Tibial artery (tissue), 4 donors: ENCODE measurements around the gene CCNY.

Experiments used
- DNase-seq, 2 donors: peaks; one replicate each; pipeline ENCODE4 v3.0.0-alpha.2; 2019
- H3K27ac ChIP-seq, 2 donors: fragments of 200-600 bp; sonication (generic) in 1 of 2; 1 replicate in 1 of 2; 2 replicates in 1 of 2; pipeline ENCODE4 v1.5.1; 2018 to 2019; ENCODE audit warnings: mild to moderate bottlenecking in 1 of 2
- H3K27me3 ChIP-seq, 2 donors: fragments of 200-600 bp; sonication (generic) in 1 of 2; one replicate each; pipeline versions ENCODE4 v1.5.1 to v1.6.0; 2016 to 2019
- H3K36me3 ChIP-seq, 3 donors: fragments of 200-600 bp; sonication (generic) in 2 of 3; one replicate each; pipeline ENCODE4 v1.5.1; 2016 to 2019; ENCODE audit warnings: mild to moderate bottlenecking in 2 of 3
- H3K4me1 ChIP-seq, 4 donors: fragments of 200-600 bp; sonication (generic) in 2 of 4; 1 replicate in 3 of 4; 2 replicates in 1 of 4; pipeline ENCODE4 v1.5.1; 2016 to 2019
- H3K4me3 ChIP-seq, 2 donors: fragments of 200-600 bp; sonication (generic) in 1 of 2; 1 replicate in 1 of 2; 2 replicates in 1 of 2; pipeline ENCODE4 v1.5.1; 2018 to 2019; ENCODE audit warnings: mild to moderate bottlenecking in 2 of 2
- H3K9me3 ChIP-seq, 3 donors: fragments of 200-600 bp; sonication (generic) in 1 of 3; one replicate each; pipeline ENCODE4 v1.5.1; 2016 to 2019
- CTCF ChIP-seq, 2 experiments: fragments of 200-600 bp in 1 of 2; fragments of 450-650 bp in 1 of 2; IDR thresholded peaks; one replicate each; pipeline ENCODE4 v1.5.1; 2017 to 2019; ENCODE audit warnings: antibody characterized with exemption in 2 of 2, mild to moderate bottlenecking in 1 of 2, moderate library complexity in 1 of 2
- intact Hi-C: fragments of 100-400 bp; cut with DNase I; formaldehyde crosslinking; loops from one replicate; pipeline ENCODE4 v1.15.0; 2023; ENCODE audit warnings: low total_unique reads

The CCNY gene

GRCh38 chr10:35438718-35439571, 102.6 kb downstream of the CCNY start:
- no peak overlapping the region for H3K4me3 ChIP-seq
- no peak for DNase-seq
- peaks cover 0 to 5% (median 0%) of the 10 kb centered on the region in 4 donors for H3K4me1 ChIP-seq
- no peak overlapping the region for H3K27ac ChIP-seq
- no peaks in the 10 kb centered on the region for H3K36me3 ChIP-seq
- intact Hi-C loops = no loop called here
- no peaks in the 10 kb centered on the region for H3K27me3 ChIP-seq
- TF ChIP-seq CTCF (IDR thresholded peaks at IDR 0.05) = no peak
- peaks cover 3 to 8% (median 4%) of the 10 kb centered on the region in 3 donors for H3K9me3 ChIP-seq

- no peak overlapping the region for H3K4me3 ChIP-seq
- no peak for TF ChIP-seq CTCF (IDR thresholded peaks at IDR 0.05)
- H3K4me1 ChIP-seq = peaks cover 0 to 1% (median 0%) of the 10 kb centered on the region in 4 donors
- intact Hi-C loops = no loop called here
- no peak overlapping the region for H3K27ac ChIP-seq
- H3K9me3 ChIP-seq = peaks cover 7 to 18% (median 10%) of the 10 kb centered on the region in 3 donors
- H3K36me3 ChIP-seq = no peaks in the 10 kb centered on the region
- DNase-seq = no peak
- H3K27me3 ChIP-seq = no peaks in the 10 kb centered on the region
Measured at GRCh38 chr10:35440016-35440415, 103.7 kb downstream of the CCNY start.

GRCh38 chr10:35442028-35442427, 105.7 kb downstream of the CCNY start:
- Histone ChIP-seq H3K27me3 (no peaks in the 10 kb centered on the region), H3K4me1 (peaks cover 0 to 14% (median 10%) of the 10 kb centered on the region in 4 donors), H3K9me3 (peaks cover 7 to 18% (median 10%) of the 10 kb centered on the region in 3 donors), H3K4me3 (no peak overlapping the region), H3K27ac (no peak overlapping the region), H3K36me3 (no peaks in the 10 kb centered on the region)
- TF ChIP-seq CTCF (IDR thresholded peaks at IDR 0.05) = no peak
- no peak for DNase-seq
- intact Hi-C loops = no loop called here

GRCh38 chr10:35442592-35442991, 106.3 kb downstream of the CCNY start:
- TF ChIP-seq CTCF (IDR thresholded peaks at IDR 0.05) = no peak
- Histone ChIP-seq H3K9me3 (peaks cover 7 to 18% (median 10%) of the 10 kb centered on the region in 3 donors), H3K36me3 (no peaks in the 10 kb centered on the region), H3K27me3 (no peaks in the 10 kb centered on the region), H3K27ac (no peak overlapping the region), H3K4me3 (no peak overlapping the region), H3K4me1 (peaks cover 0 to 20% (median 15%) of the 10 kb centered on the region in 4 donors)
- intact Hi-C loops = no loop called here
- no peak for DNase-seq

GRCh38 chr10:35443858-35444257, 107.5 kb downstream of the CCNY start:
- no peak for DNase-seq
- no peaks in the 10 kb centered on the region for H3K27me3 ChIP-seq
- no peak for TF ChIP-seq CTCF (IDR thresholded peaks at IDR 0.05)
- H3K9me3 ChIP-seq = peaks cover 7 to 18% (median 10%) of the 10 kb centered on the region in 3 donors
- intact Hi-C loops = no loop called here
- H3K4me1 ChIP-seq = peaks cover 0 to 33% (median 27%) of the 10 kb centered on the region in 4 donors
- H3K4me3 ChIP-seq = no peak overlapping the region
- no peak overlapping the region for H3K27ac ChIP-seq
- no peaks in the 10 kb centered on the region for H3K36me3 ChIP-seq
